HepG2 (cell line): ENCODE measurements around the gene LYRM1. TPM values are rescaled to one million over a fixed set of nuclear protein-coding genes. Genes with fewer than 3 reads are reported as not detected.

ENCODE experiments used
- CBX2 ChIP-seq, 2 experiments: fragments of 200-600 bp in 1 of 2; sonication (generic); formaldehyde crosslinking in 1 of 2; IDR thresholded peaks; 2 replicates each; pipeline versions ENCODE4 v1.7.0 to v1.8.1; 2018 to 2022; ENCODE audit warnings: low read depth in 2 of 2, low read length in 1 of 2, mild to moderate bottlenecking in 1 of 2, missing genetic modification reagents in 1 of 2
- ETV5 ChIP-seq: IDR thresholded peaks from 2 replicates; pipeline ENCODE4 v1.6.1; 2018; ENCODE audit warnings: missing biosample characterization, missing genetic modification reagents, inconsistent platforms, borderline replicate concordance
- GFI1 ChIP-seq: sonication (generic); formaldehyde crosslinking; IDR thresholded peaks from 2 replicates; pipeline ENCODE4 v1.5.0; 2020; ENCODE audit warnings: missing genetic modification reagents, mild to moderate bottlenecking, borderline replicate concordance
- HMGXB3 ChIP-seq: sonication (generic); formaldehyde crosslinking; IDR thresholded peaks from 2 replicates; pipeline ENCODE4 v1.4.0; 2020; ENCODE audit warnings: missing genetic modification reagents, borderline replicate concordance
- MAF1 ChIP-seq: sonication (generic); formaldehyde crosslinking; IDR thresholded peaks from 2 replicates; pipeline ENCODE4 v1.5.0; 2020; ENCODE audit warnings: missing genetic modification reagents, borderline replicate concordance
- MAFG ChIP-seq: sonication (generic); formaldehyde crosslinking; IDR thresholded peaks from 2 replicates; pipeline ENCODE4 v1.5.1; 2020; ENCODE audit warnings: mild to moderate bottlenecking, missing genetic modification reagents
- NR0B2 ChIP-seq: sonication (generic); formaldehyde crosslinking; IDR thresholded peaks from 2 replicates; pipeline ENCODE4 v1.4.0; 2020; ENCODE audit warnings: mild to moderate bottlenecking, missing genetic modification reagents
- SALL1 ChIP-seq: sonication (generic); formaldehyde crosslinking; IDR thresholded peaks from 2 replicates; pipeline ENCODE4 v1.8.0; 2022; ENCODE audit warnings: mild to moderate bottlenecking, missing genetic modification reagents
- SUZ12 ChIP-seq: fragments of 150-350 bp; IDR thresholded peaks from 2 replicates; pipeline ENCODE4 v1.6.1; 2014; ENCODE audit warnings: low read depth, low read length
- ZNF331 ChIP-seq: sonication (generic); formaldehyde crosslinking; IDR thresholded peaks from 2 replicates; pipeline ENCODE4 v1.4.0; 2020; ENCODE audit warnings: missing genetic modification reagents
- ZNF430 ChIP-seq: sonication (generic); formaldehyde crosslinking; IDR thresholded peaks from 2 replicates; pipeline ENCODE4 v1.9.0; 2021; ENCODE audit warnings: mild to moderate bottlenecking, missing genetic modification reagents
- ZNF558 ChIP-seq: sonication (generic); formaldehyde crosslinking; IDR thresholded peaks from 2 replicates; pipeline ENCODE4 v1.9.0; 2022; ENCODE audit warnings: mild to moderate bottlenecking, missing genetic modification reagents, borderline replicate concordance
- ZNF567 ChIP-seq: sonication (generic); formaldehyde crosslinking; IDR thresholded peaks from 2 replicates; pipeline ENCODE4 v1.8.1; 2023; ENCODE audit warnings: mild to moderate bottlenecking, missing genetic modification reagents, borderline replicate concordance
- polyA plus RNA-seq, 8 experiments: library from polyadenylated mRNA; depleted of rRNA in 3 of 8; stranded (reverse) in 7 of 8; unstranded in 1 of 8; fragments of >200 nt; fragmentation: Illumina TruSeq in 4 of 8; extraction: Trizol in 4 of 8; gene quantifications; 2 replicates each; pipeline versions ENCODE4 v1.2.1 to v1.2.3, GENCODE V29; 2011 to 2016; ENCODE audit warnings: low read depth in 4 of 8, missing spikeins in 1 of 8, mixed read lengths in 1 of 8; ENCODE audit not compliant: insufficient read depth in 1 of 8
- total RNA-seq, 5 experiments: library from RNA; depleted of rRNA; stranded (reverse); fragments of >200 nt; fragmentation: Illumina TruSeq; extraction: Trizol; gene quantifications; 2 replicates each; pipeline ENCODE4 v1.2.3, GENCODE V29; 2016; ENCODE audit warnings: low read depth in 1 of 5
- TF ChIP-seq, protein P1 (sequence below): sonication (generic); formaldehyde crosslinking; IDR thresholded peaks from 2 replicates; pipeline ENCODE4 v1.4.0; 2020; ENCODE audit warnings: mild to moderate bottlenecking, missing genetic modification reagents, borderline replicate concordance
- TF ChIP-seq, protein P2 (sequence below): sonication (generic); formaldehyde crosslinking; IDR thresholded peaks from 2 replicates; pipeline ENCODE4 v1.9.0; 2022; ENCODE audit warnings: low read depth, missing genetic modification reagents
- TF ChIP-seq, protein P3 (sequence below): sonication (generic); formaldehyde crosslinking; IDR thresholded peaks from 2 replicates; pipeline ENCODE4 v1.4.0; 2020; ENCODE audit warnings: low read depth, mild to moderate bottlenecking, missing genetic modification reagents

Gene LYRM1
- total and polyA plus RNA-seq, 2 of the 13 experiments (the other 11 are each of a cell fraction or from before 2014, with no cell fraction given) = 59.2 to 82.6 TPM

DNA sequence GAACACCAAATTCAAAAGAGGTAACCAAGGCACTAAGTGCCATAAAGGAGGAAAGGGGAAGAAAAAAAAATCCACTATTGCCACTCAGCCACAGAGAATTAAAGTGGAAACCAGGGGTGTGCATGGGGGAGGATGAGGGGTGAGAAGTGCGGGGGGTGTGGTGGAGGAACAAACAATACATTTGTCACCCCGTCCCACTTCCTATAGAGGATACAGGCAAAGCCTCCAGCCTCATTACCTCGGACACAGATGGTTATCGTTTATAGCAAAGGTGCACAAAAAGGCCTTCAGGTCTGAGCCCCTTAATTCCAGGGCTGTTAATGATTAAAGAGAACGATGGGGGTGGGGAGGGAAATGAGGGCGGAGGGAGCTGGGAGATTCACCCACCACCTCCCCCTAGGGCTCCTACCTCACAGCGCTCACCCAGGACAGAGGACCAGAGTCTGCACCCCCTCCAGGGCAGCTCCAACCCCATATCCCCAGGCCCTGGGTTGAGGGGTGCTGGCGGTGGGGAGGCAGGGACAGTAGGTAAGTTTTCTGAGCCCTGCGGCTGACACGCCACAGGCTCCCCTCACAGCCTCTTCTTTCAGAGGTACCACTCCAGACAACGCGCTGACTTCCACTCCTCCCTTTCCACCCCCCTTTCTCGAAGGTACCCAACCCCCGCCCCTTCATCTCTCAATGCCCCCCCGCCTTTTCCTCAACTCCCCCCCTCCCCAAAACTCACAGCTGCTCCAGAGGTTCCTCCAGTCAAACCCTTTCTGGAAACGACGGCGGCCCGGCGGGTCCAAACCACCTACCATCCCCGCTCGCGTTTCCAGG is 883 bp upstream of the LYRM1 start (continued):
- TF ChIP-seq, protein P1, sequence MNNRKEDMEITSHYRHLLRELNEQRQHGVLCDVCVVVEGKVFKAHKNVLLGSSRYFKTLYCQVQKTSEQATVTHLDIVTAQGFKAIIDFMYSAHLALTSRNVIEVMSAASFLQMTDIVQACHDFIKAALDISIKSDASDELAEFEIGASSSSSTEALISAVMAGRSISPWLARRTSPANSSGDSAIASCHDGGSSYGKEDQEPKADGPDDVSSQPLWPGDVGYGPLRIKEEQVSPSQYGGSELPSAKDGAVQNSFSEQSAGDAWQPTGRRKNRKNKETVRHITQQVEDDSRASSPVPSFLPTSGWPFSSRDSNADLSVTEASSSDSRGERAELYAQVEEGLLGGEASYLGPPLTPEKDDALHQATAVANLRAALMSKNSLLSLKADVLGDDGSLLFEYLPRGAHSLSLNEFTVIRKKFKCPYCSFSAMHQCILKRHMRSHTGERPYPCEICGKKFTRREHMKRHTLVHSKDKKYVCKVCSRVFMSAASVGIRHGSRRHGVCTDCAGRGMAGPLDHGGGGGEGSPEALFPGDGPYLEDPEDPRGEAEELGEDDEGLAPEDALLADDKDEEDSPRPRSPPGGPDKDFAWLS (CRISPR knock-in tag) = 0 out of 2 replicates have a peak, but pooled peaks have one; percentile 53
- TF ChIP-seq ZNF331 (CRISPR knock-in tag) = peak; percentile 73
- no peak for TF ChIP-seq MAFG (CRISPR knock-in tag)
- TF ChIP-seq NR0B2 (CRISPR knock-in tag) = peak; percentile 62; the same call in 1 of the 2 replicates
- TF ChIP-seq MAF1 (CRISPR knock-in tag) = no peak
- no peak for TF ChIP-seq ZNF558
- TF ChIP-seq HMGXB3 (CRISPR knock-in tag) = 0 out of 2 replicates have a peak, but pooled peaks have one; percentile 29
- TF ChIP-seq ZNF430 (CRISPR knock-in tag) = no peak; the same call in 1 of the 2 replicates
- no peak for TF ChIP-seq SUZ12
- TF ChIP-seq, protein P2, sequence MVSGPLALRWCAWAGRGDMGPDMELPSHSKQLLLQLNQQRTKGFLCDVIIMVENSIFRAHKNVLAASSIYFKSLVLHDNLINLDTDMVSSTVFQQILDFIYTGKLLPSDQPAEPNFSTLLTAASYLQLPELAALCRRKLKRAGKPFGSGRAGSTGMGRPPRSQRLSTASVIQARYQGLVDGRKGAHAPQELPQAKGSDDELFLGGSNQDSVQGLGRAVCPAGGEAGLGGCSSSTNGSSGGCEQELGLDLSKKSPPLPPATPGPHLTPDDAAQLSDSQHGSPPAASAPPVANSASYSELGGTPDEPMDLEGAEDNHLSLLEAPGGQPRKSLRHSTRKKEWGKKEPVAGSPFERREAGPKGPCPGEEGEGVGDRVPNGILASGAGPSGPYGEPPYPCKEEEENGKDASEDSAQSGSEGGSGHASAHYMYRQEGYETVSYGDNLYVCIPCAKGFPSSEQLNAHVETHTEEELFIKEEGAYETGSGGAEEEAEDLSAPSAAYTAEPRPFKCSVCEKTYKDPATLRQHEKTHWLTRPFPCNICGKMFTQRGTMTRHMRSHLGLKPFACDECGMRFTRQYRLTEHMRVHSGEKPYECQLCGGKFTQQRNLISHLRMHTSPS (CRISPR knock-in tag) = peak; percentile 40; the same call in 1 of the 2 replicates
- TF ChIP-seq ETV5 (CRISPR knock-in tag) = peak; percentile 56; the same call in 1 of the 2 replicates
- TF ChIP-seq CBX2 (IDR thresholded peaks at IDR 0.05; ENCODE audit: low read depth, low read length) = no peak
- TF ChIP-seq CBX2 (CRISPR knock-in tag; IDR thresholded peaks at IDR 0.05; ENCODE audit: low read depth) = no peak
- TF ChIP-seq, protein P3, sequence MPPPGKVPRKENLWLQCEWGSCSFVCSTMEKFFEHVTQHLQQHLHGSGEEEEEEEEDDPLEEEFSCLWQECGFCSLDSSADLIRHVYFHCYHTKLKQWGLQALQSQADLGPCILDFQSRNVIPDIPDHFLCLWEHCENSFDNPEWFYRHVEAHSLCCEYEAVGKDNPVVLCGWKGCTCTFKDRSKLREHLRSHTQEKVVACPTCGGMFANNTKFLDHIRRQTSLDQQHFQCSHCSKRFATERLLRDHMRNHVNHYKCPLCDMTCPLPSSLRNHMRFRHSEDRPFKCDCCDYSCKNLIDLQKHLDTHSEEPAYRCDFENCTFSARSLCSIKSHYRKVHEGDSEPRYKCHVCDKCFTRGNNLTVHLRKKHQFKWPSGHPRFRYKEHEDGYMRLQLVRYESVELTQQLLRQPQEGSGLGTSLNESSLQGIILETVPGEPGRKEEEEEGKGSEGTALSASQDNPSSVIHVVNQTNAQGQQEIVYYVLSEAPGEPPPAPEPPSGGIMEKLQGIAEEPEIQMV (CRISPR knock-in tag) = peak; percentile 47; the same call in 1 of the 2 replicates
- peak; percentile 47; the same call in 1 of the 2 replicates for TF ChIP-seq GFI1
- peak; percentile 68; the same call in 1 of the 2 replicates for TF ChIP-seq SALL1 (CRISPR knock-in tag)
- no peak; the same call in none of the 2 replicates for TF ChIP-seq ZNF567 (CRISPR knock-in tag)
